K562 (cell line): Measurements from ENCODE around the gene NEDD8. TPM values are rescaled to one million over a fixed set of nuclear protein-coding genes. Genes with fewer than 3 reads are reported as not detected.
A peak's percentile ranks its signal among the peaks of the same experiment; 100 is the strongest.

Source experiments
- ARID3B ChIP-seq: fragments of 250-450 bp; sonication (Bioruptor Pico); IDR thresholded peaks from 2 replicates; pipeline ENCODE4 v1.4.0; 2020; ENCODE audit warnings: borderline replicate concordance
- CCNT2 ChIP-seq: IDR thresholded peaks from 2 replicates; pipeline ENCODE4 v1.6.1; 2011; ENCODE audit warnings: borderline replicate concordance, low read depth, mild to moderate bottlenecking, moderate library complexity, mixed read lengths, low read length; ENCODE audit not compliant: insufficient read length; ENCODE audit errors: extremely low read depth
- CHCHD3 ChIP-seq: fragments of 250-450 bp; sonication (Bioruptor Pico); IDR thresholded peaks from 2 replicates; pipeline ENCODE4 v2.1.2; 2022; ENCODE audit warnings: mild to moderate bottlenecking
- CHD4 ChIP-seq: fragments of 200-600 bp; sonication (generic); IDR thresholded peaks from 3 replicates; pipeline ENCODE4 v1.6.1; 2012; ENCODE audit warnings: low read depth, mild to moderate bottlenecking, mixed read lengths, low read length, inconsistent platforms; ENCODE audit not compliant: insufficient read depth, insufficient replicate concordance, poor library complexity, severe bottlenecking
- CHD7 ChIP-seq: fragments of 200-600 bp; sonication (generic); IDR thresholded peaks from one replicate; pipeline ENCODE4 v1.6.1; 2012; ENCODE audit warnings: mild to moderate bottlenecking, low read depth, low read length, inconsistent platforms
- HDAC2 ChIP-seq: fragments of 450-650 bp; IDR thresholded peaks from 2 replicates; pipeline ENCODE4 v1.6.1; 2016; ENCODE audit warnings: mild to moderate bottlenecking
- L3MBTL2 ChIP-seq: fragments of 450-650 bp; IDR thresholded peaks from 2 replicates; pipeline ENCODE4 v1.6.1; 2016; ENCODE audit warnings: mild to moderate bottlenecking, moderate library complexity
- PHB2 ChIP-seq: fragments of 450-650 bp; IDR thresholded peaks from 2 replicates; pipeline ENCODE4 v1.6.1; 2017; ENCODE audit warnings: low read depth
- PPARD ChIP-seq: fragments of 250-450 bp; sonication (Bioruptor Pico); IDR thresholded peaks from 2 replicates; pipeline ENCODE4 v1.8.0; 2022; ENCODE audit warnings: inconsistent platforms, mild to moderate bottlenecking, moderate library complexity
- RFX7 ChIP-seq: fragments of 250-450 bp; sonication (Bioruptor Pico); IDR thresholded peaks from 2 replicates; pipeline ENCODE4 v1.5.1; 2021; ENCODE audit warnings: mild to moderate bottlenecking
- SMARCB1 ChIP-seq: IDR thresholded peaks from 2 replicates; pipeline ENCODE4 v1.6.1; 2011; ENCODE audit warnings: improper control_type of control experiment, low read depth; ENCODE audit not compliant: insufficient read length
- SOX6 ChIP-seq: fragments of 450-650 bp; IDR thresholded peaks from 2 replicates; pipeline ENCODE4 v1.6.1; 2014; ENCODE audit warnings: mild to moderate bottlenecking
- ZNF311 ChIP-seq: fragments of 250-450 bp; sonication (Bioruptor Pico); IDR thresholded peaks from 2 replicates; pipeline ENCODE4 v1.4.0; 2020; ENCODE audit warnings: mild to moderate bottlenecking, moderate library complexity
- ZNF408 ChIP-seq: fragments of 250-450 bp; sonication (Bioruptor Pico); IDR thresholded peaks from 2 replicates; pipeline ENCODE4 v1.4.0; 2020; ENCODE audit warnings: low read depth, mild to moderate bottlenecking, moderate library complexity
- ZNF586 ChIP-seq: fragments of 450-650 bp; formaldehyde crosslinking; conservative IDR thresholded peaks from 2 replicates; pipeline ENCODE4 v1.4.0; 2020; ENCODE audit warnings: mild to moderate bottlenecking, moderate library complexity
- ZNF644 ChIP-seq: fragments of 200-800 bp; sonication (Bioruptor generic); IDR thresholded peaks from 2 replicates; pipeline ENCODE4 v1.6.1; 2016; ENCODE audit warnings: low read depth, missing genetic modification characterization, missing compliant biosample characterization
- ZNF695 ChIP-seq: fragments of 450-650 bp; formaldehyde crosslinking; IDR thresholded peaks from 2 replicates; pipeline ENCODE4 v1.4.0; 2020; ENCODE audit warnings: mild to moderate bottlenecking, moderate library complexity
- polyA plus RNA-seq, 8 experiments: library from polyadenylated mRNA; depleted of rRNA in 4 of 8; stranded (reverse) in 5 of 8; unstranded in 3 of 8; fragments of >200 nt; fragmentation: Nextera tagmentation in 2 of 8; fragmentation: Illumina TruSeq in 1 of 8; extraction: Ambion mirVana in 2 of 8; extraction: Trizol in 1 of 8; gene quantifications; 2 replicates each; pipeline versions ENCODE4 v1.2.1 to v1.2.3, GENCODE V29; 2011 to 2014; ENCODE audit warnings: inconsistent platforms in 1 of 8, missing spikeins in 1 of 8
- total RNA-seq, 7 experiments: library from RNA; depleted of rRNA in 6 of 7; stranded (reverse); fragments of >200 nt in 6 of 7; fragmentation: Illumina TruSeq in 2 of 7; extraction: Trizol in 2 of 7; gene quantifications; 2 replicates each; pipeline versions ENCODE4 v1.2.1 to v1.2.3, GENCODE V29; 2011 to 2021; ENCODE audit warnings: low replicate concordance in 1 of 7

The NEDD8 gene
- total and polyA plus RNA-seq, 9 of the 15 experiments (the other 6 are each of a cell fraction or from before 2014, with no cell fraction given), result 142 to 691 (median 260) TPM

- no peak for TF ChIP-seq CHCHD3 (CRISPR knock-in tag)
- TF ChIP-seq ZNF311 (CRISPR knock-in tag), result no peak
- no peak for TF ChIP-seq HDAC2
- no peak for TF ChIP-seq CHD7
- no peak for TF ChIP-seq CHD4
- TF ChIP-seq L3MBTL2, result peak; percentile 91
- TF ChIP-seq SOX6, result peak; percentile 54
- peak; percentile 88 for TF ChIP-seq CCNT2
- TF ChIP-seq ZNF408 (CRISPR knock-in tag), result no peak
- no peak for TF ChIP-seq PPARD (CRISPR knock-in tag)
- no peak for TF ChIP-seq PHB2
- TF ChIP-seq ZNF695 (CRISPR knock-in tag), result no peak
- no peak for TF ChIP-seq RFX7 (CRISPR knock-in tag)
- TF ChIP-seq ZNF586 (CRISPR knock-in tag), result no peak
- no peak for TF ChIP-seq ZNF644 (tag)
- no peak for TF ChIP-seq ARID3B (CRISPR knock-in tag)
- TF ChIP-seq SMARCB1, result no peak
Measured at GRCh38 chr14:24271134-24271833, 39.1 kb upstream of the NEDD8 start, which contains the start of gene RABGGTA (continued).
